Fibroblast of mammary gland (primary cell): Measurements from ENCODE around the gene ENTR1.

Source experiments
- DNase-seq: peaks from one replicate; pipeline ENCODE4 v3.0.0-alpha.2; 2010; ENCODE audit warnings: low read depth
- H3K4me3 ChIP-seq: 2 replicates; pipeline ENCODE4 v1.5.1; 2011; ENCODE audit warnings: low read depth, mild to moderate bottlenecking, low read length, moderate library complexity; ENCODE audit not compliant: control insufficient read depth
- TF ChIP-seq, protein P1 (sequence below): conservative IDR thresholded peaks from 2 replicates; pipeline ENCODE4 v1.5.1; 2011; ENCODE audit warnings: low read depth, low read length, inconsistent platforms; ENCODE audit not compliant: control insufficient read depth, insufficient read depth

The ENTR1 gene

DNA sequence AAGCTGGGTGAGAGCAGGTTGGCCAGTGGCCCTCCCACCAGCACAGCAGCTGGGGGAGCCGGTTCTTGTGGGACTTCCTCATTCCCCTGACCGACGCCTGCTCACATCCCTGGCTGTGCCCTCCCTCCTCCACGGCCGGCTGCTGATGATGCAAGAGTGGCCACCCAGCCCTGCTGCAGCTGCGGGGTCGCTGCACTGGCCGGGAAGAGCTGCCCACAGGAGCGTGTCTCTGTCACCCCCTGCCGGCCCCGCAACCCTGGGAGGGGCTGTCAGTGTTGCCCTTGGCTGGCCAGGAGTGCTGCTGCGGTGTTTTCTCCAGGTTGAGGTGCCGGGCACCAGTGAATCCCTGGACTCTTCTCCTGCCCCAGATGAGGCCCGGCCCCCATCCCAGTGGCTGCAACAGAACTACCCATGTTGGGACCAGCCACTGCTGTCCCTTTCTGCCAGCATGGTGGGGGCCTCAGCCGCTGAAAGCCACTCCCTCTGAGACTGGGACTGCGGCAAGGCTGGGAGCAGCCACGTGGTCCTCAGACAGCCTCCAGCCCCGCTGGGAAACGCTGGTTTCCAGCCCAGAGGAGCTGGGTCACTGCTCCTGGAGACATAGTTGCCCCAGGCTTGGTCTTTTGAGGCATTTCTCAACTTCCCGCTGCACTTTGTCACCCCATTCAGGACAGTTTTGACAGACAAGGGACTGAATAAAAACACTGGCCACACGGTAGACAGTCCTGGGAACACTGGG lies 37.7 kb downstream of the ENTR1 start:
- TF ChIP-seq, protein P1, sequence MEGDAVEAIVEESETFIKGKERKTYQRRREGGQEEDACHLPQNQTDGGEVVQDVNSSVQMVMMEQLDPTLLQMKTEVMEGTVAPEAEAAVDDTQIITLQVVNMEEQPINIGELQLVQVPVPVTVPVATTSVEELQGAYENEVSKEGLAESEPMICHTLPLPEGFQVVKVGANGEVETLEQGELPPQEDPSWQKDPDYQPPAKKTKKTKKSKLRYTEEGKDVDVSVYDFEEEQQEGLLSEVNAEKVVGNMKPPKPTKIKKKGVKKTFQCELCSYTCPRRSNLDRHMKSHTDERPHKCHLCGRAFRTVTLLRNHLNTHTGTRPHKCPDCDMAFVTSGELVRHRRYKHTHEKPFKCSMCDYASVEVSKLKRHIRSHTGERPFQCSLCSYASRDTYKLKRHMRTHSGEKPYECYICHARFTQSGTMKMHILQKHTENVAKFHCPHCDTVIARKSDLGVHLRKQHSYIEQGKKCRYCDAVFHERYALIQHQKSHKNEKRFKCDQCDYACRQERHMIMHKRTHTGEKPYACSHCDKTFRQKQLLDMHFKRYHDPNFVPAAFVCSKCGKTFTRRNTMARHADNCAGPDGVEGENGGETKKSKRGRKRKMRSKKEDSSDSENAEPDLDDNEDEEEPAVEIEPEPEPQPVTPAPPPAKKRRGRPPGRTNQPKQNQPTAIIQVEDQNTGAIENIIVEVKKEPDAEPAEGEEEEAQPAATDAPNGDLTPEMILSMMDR: peak; percentile 4
- H3K4me3 ChIP-seq: no peak overlapping the region
- DNase-seq: peak; percentile 63

DNA sequence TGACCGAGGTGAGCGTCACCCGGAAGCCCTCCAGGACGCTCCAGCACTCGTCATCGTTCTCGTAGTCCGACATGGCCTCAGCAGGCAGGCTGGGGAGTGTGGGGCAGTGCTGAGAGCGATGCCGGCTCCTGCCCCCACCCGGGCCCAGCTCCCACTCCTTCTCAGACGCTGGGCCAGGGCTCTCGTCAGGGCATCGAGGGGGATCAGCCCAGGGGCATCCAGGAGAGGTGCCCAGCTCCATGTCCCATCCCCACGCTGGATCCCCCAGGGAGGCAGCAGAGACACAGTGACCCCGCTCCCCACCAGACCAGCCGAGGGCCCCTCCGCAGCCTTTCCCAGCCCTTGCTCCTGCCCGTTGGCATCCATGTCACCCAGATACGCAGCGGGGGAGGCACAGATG lies 38.4 kb downstream of the ENTR1 start:
- TF ChIP-seq, protein P1: no peak
- no peak overlapping the region for H3K4me3 ChIP-seq
- DNase-seq: no peak

DNA sequence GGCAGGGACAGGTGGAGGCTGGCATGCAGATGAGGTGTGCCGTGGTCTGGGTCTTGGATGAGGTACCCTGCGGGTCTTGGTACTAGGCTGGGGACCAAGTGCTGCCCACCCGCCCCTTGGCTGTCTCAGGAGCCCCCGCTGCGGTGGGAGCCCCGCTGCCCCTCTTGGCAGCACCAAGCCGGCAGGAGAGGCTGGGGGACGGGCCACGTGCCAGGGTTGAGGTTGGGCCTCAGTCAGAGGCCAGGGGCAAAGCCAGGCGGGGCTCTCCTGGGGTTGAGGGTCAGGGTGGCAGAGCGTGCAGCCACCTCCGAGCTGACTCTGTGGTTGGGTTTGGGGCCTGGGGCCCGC lies 38.9 kb downstream of the ENTR1 start:
- no peak overlapping the region for H3K4me3 ChIP-seq
- TF ChIP-seq, protein P1: no peak
- DNase-seq: no peak

DNA sequence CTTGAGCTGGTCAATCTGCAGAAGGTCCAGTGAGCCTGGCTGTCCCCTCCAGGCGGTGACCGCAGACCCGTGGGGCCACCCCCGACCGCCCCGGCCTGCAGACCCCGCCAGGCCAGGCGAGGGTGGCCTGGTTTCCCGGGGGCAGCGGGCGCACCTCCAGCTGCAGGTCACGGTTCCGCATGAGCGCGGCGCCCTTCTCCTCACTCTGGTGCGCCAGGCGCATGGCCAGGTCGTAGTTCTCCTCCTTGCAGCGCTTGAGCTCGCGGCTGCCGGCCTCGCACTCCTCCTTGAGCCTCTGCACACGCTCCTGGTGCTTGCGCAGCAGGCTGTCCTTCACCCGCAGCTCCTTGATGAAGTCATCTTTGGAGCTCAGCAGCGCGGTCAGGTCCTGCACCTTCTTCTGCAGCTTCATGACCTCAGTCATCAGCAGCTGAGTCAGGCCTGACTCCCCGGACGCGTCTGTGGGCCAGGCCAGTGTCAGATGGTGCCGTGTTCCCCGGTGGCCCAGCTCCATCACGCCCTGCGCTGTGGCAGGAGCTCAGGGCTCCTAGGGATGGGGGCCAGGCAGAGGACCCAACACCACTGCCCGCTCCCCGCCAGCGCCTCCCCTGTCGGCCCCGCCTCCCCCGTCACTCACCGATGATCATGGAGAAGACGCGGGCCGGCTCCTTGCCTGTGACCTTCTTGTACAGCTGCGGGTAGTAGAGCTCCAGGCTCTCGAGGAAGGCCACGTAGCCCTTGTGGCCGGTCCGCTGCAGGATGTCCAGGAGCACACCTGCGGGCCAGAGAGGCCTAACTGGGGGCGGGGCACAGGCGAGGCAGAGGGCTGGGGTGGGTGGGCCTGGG lies 39.5 kb downstream of the ENTR1 start:
- no peak overlapping the region for H3K4me3 ChIP-seq
- TF ChIP-seq, protein P1: no peak
- peak; percentile 60 for DNase-seq

DNA sequence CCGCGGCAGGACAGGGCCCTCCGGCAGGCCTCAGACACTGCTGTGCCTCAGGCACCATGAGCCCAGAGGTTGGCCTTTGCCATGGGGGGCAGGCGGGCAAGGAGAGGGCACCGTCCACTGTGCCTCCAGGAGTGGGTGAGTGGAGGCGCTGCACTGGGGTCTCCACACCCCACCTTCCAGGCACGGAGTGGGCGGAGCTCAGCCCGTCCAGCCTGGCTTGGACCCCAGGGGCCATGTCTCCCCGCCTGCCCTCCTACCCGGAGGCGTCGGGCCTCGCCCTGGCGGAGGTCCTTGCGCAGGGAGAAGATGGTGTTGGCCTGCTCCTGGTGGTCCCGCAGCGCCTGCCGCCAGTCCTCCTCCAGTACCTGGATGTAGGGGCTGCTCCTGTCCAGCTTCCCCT lies 40.4 kb downstream of the ENTR1 start:
- DNase-seq: no peak
- H3K4me3 ChIP-seq: no peak overlapping the region
- TF ChIP-seq, protein P1: no peak

DNA sequence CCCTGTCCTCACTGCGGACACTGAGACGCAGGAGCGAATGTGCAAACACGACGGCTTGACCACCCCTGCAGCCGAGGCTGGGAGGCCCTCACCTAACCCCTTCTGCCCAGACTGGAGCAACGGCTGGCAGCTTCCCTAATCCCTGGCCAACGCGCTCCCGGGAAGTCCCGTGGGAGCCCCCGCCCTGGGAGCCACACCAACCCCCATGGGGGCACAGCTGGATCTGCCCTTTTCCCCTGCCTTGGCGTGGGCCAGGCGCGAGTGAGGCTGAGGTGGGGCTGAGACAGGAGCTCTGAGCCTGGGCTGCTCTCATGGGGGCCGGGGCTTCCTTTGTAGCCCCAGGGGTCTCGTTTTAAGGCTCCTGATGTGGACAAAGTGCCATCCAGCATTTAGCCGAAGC lies 42.2 kb downstream of the ENTR1 start:
- TF ChIP-seq, protein P1: no peak
- H3K4me3 ChIP-seq: no peak overlapping the region
- DNase-seq: no peak
